ENCODE measurements around the gene MNX1.

MNX1 gene

GRCh38 chr7:156975620-156976019 lies 34.8 kb downstream of the MNX1 start:
- Histone ChIP-seq H3K36me3 (ENCODE audit: insufficient read depth, low read length) (peaks cover 13% of the 10 kb centered on the region; the same call in 1 of the 2 replicates), H3K4me2 (ENCODE audit: low read depth, low read length, poor library complexity, severe bottlenecking) (no peak overlapping the region), H3K27me3 (ENCODE audit: insufficient read depth, low read length, poor library complexity, severe bottlenecking) (no peaks in the 10 kb centered on the region), H4K20me1 (ENCODE audit: insufficient read depth, low read length, poor library complexity, severe bottlenecking) (no peaks in the 10 kb centered on the region), H3K9ac (ENCODE audit: low read depth, low read length, poor library complexity, severe bottlenecking) (no peak overlapping the region), H3K9me3 (ENCODE audit: insufficient read depth, low read depth, low read length) (no peaks in the 10 kb centered on the region; the same call in 1 of the 2 replicates), H3F3A (ENCODE audit: low read depth) (no peaks in the 10 kb centered on the region), H3K4me1 (ENCODE audit: insufficient read depth, low read length, poor library complexity, severe bottlenecking) (no peaks in the 10 kb centered on the region), H3K4me3 (ENCODE audit: low read length, poor library complexity, severe bottlenecking) (no peak overlapping the region), H3K79me2 (ENCODE audit: insufficient read depth, low read length) (no peaks in the 10 kb centered on the region), H3K9me2 (replicated peaks; ENCODE audit: low read depth, low read length) (no peaks in the 10 kb centered on the region), H2AFZ (ENCODE audit: low read length) (no peak overlapping the region)
- TF ChIP-seq EZH2phosphoT487 (IDR thresholded peaks at IDR 0.05; ENCODE audit: borderline replicate concordance) = no peak
- no peak for TF ChIP-seq CTCF (conservative IDR thresholded peaks at IDR 0.05; ENCODE audit: low read length)

GRCh38 chr7:156969972-156970420 lies 40.5 kb downstream of the MNX1 start:
- TF ChIP-seq CTCF (conservative IDR thresholded peaks at IDR 0.05; ENCODE audit: low read length) (peak; percentile 47), EZH2phosphoT487 (IDR thresholded peaks at IDR 0.05; ENCODE audit: borderline replicate concordance) (no peak)
- no peak overlapping the region for H3K4me3 ChIP-seq (ENCODE audit: low read length, poor library complexity, severe bottlenecking)
- H3K9me2 ChIP-seq (replicated peaks; ENCODE audit: low read depth, low read length) = no peaks in the 10 kb centered on the region
- H3K4me1 ChIP-seq (ENCODE audit: insufficient read depth, low read length, poor library complexity, severe bottlenecking) = no peaks in the 10 kb centered on the region
- no peaks in the 10 kb centered on the region for H3K9me3 ChIP-seq (ENCODE audit: insufficient read depth, low read depth, low read length)
- peaks cover 46% of the 10 kb centered on the region; the same call in 1 of the 2 replicates for H3K36me3 ChIP-seq (ENCODE audit: insufficient read depth, low read length)
- H3K9ac ChIP-seq (ENCODE audit: low read depth, low read length, poor library complexity, severe bottlenecking) = no peak overlapping the region
- H3K27me3 ChIP-seq (ENCODE audit: insufficient read depth, low read length, poor library complexity, severe bottlenecking) = no peaks in the 10 kb centered on the region
- H3F3A ChIP-seq (ENCODE audit: low read depth) = no peaks in the 10 kb centered on the region
- no peaks in the 10 kb centered on the region for H4K20me1 ChIP-seq (ENCODE audit: insufficient read depth, low read length, poor library complexity, severe bottlenecking)
- no peak overlapping the region for H2AFZ ChIP-seq (ENCODE audit: low read length)
- H3K4me2 ChIP-seq (ENCODE audit: low read depth, low read length, poor library complexity, severe bottlenecking) = no peak overlapping the region
- no peaks in the 10 kb centered on the region for H3K79me2 ChIP-seq (ENCODE audit: insufficient read depth, low read length)

GRCh38 chr7:156968183-156968582 lies 42.3 kb downstream of the MNX1 start:
- no peak for TF ChIP-seq CTCF (conservative IDR thresholded peaks at IDR 0.05; ENCODE audit: low read length)
- TF ChIP-seq EZH2phosphoT487 (IDR thresholded peaks at IDR 0.05; ENCODE audit: borderline replicate concordance) = no peak
- Histone ChIP-seq H3K27me3 (ENCODE audit: insufficient read depth, low read length, poor library complexity, severe bottlenecking) (no peaks in the 10 kb centered on the region), H3K4me2 (ENCODE audit: low read depth, low read length, poor library complexity, severe bottlenecking) (no peak overlapping the region), H3K79me2 (ENCODE audit: insufficient read depth, low read length) (no peaks in the 10 kb centered on the region), H3K4me3 (ENCODE audit: low read length, poor library complexity, severe bottlenecking) (no peak overlapping the region), H3K9me2 (replicated peaks; ENCODE audit: low read depth, low read length) (no peaks in the 10 kb centered on the region), H2AFZ (ENCODE audit: low read length) (no peak overlapping the region), H3K9me3 (ENCODE audit: insufficient read depth, low read depth, low read length) (no peaks in the 10 kb centered on the region), H3K9ac (ENCODE audit: low read depth, low read length, poor library complexity, severe bottlenecking) (no peak overlapping the region), H3F3A (ENCODE audit: low read depth) (no peaks in the 10 kb centered on the region), H4K20me1 (ENCODE audit: insufficient read depth, low read length, poor library complexity, severe bottlenecking) (no peaks in the 10 kb centered on the region), H3K4me1 (ENCODE audit: insufficient read depth, low read length, poor library complexity, severe bottlenecking) (no peaks in the 10 kb centered on the region), H3K36me3 (ENCODE audit: insufficient read depth, low read length) (peaks cover 64% of the 10 kb centered on the region; the same call in 1 of the 2 replicates)

Measured in Loucy (cell line).